ENCODE data around the gene INTS11.
A peak's percentile ranks its signal among the peaks of the same experiment; 100 is the strongest.

The INTS11 gene

DNA sequence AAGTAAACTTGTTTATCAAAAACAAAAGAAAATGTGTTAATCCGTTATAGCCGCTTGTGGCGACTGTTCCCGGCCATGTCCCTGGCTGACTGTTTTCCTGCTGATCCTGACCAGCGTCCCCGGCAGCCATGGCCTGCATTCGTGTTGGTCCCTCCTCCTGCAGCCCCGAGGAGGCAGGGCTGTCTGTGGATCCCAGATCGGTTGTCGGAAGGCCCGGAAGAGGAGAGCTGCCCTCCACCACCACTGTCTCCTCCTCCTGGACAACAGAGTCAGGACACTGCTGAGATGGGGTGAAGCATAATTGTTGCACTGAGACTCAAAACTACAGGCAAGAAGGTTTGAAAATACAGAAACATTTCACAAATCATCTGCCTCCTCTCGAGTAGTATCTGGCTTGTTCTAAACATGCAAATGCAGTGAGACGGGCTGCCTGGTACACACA is 37.5 kb upstream of the INTS11 start:
- no peak overlapping the region for H3K4ac ChIP-seq (ENCODE audit: low read length)
- no peak overlapping the region for H4K91ac ChIP-seq (ENCODE audit: low read depth, low read length, poor library complexity)
- H3K18ac ChIP-seq (ENCODE audit: low read length), result no peak overlapping the region
- H2AK5ac ChIP-seq (ENCODE audit: low read depth, low read length), result no peak overlapping the region
- no peak overlapping the region for H3K9ac ChIP-seq (ENCODE audit: low read depth, low read length, poor library complexity)
- peak overlapping the region; percentile 42 for H2AFZ ChIP-seq (ENCODE audit: low read length)
- peaks cover 39 to 49% of the 10 kb centered on the region in 2 donors for H3K4me1 ChIP-seq (ENCODE audit: control insufficient read depth in 2 of 2, insufficient read depth in 1 of 2, low read depth in 1 of 2, low read length in 2 of 2)
- H2BK12ac ChIP-seq (ENCODE audit: low read length), result no peak overlapping the region
- no peak for DNase-seq (ENCODE audit: low spot score)
- H3K27me3 ChIP-seq (ENCODE audit: control insufficient read depth in 3 of 3, insufficient read depth in 3 of 3, low read depth in 1 of 3, low read length in 3 of 3), result no peaks in the 10 kb centered on the region
- H4K8ac ChIP-seq (ENCODE audit: low read depth, low read length), result no peak overlapping the region
- H3K4me3 ChIP-seq (ENCODE audit: low read length in 2 of 2), result no peak overlapping the region
- no peak overlapping the region for H2BK15ac ChIP-seq (ENCODE audit: low read length)
- H3K4me2 ChIP-seq (ENCODE audit: insufficient read depth, low read length, poor library complexity, severe bottlenecking), result no peak overlapping the region
- no peaks in the 10 kb centered on the region for H3K36me3 ChIP-seq (replicated peaks in 1 of 2; ENCODE audit: control insufficient read depth in 2 of 2, insufficient read depth in 2 of 2, low read length in 2 of 2)
- H2BK5ac ChIP-seq (ENCODE audit: low read length), result no peak overlapping the region
- no CpG with 5 or more reads among the region's 13 CpGs for whole genome bisulfite sequencing, 2 donors (ENCODE audit: extremely low coverage in 2 of 2, insufficient read length in 2 of 2, insufficient replicate concordance in 1 of 2)
- H3K27ac ChIP-seq (replicated peaks; ENCODE audit: low read length), result no peak overlapping the region
- peaks cover 5 to 11% of the 10 kb centered on the region in 2 donors for H3K9me3 ChIP-seq (replicated peaks in 1 of 2; ENCODE audit: control insufficient read depth in 2 of 2, insufficient read depth in 1 of 2, low read depth in 1 of 2, low read length in 2 of 2)
- no peaks in the 10 kb centered on the region for H3K79me1 ChIP-seq (ENCODE audit: low read depth, low read length)
- no peak overlapping the region for H3K14ac ChIP-seq (ENCODE audit: low read length)
- no peak overlapping the region for H2BK120ac ChIP-seq (ENCODE audit: low read depth, low read length)
- no peak overlapping the region for H3K23ac ChIP-seq (ENCODE audit: low read depth, low read length, poor library complexity)

GRCh38 chr1:1361233-1361981 is 36.9 kb upstream of the INTS11 start:
- Histone ChIP-seq H3K36me3 (replicated peaks in 1 of 2; ENCODE audit: control insufficient read depth in 2 of 2, insufficient read depth in 2 of 2, low read length in 2 of 2) (no peaks in the 10 kb centered on the region), H2BK12ac (ENCODE audit: low read length) (peak overlapping the region; percentile 99), H3K23ac (ENCODE audit: low read depth, low read length, poor library complexity) (peak overlapping the region; percentile 70), H3K79me1 (ENCODE audit: low read depth, low read length) (peaks cover 3% of the 10 kb centered on the region), H2AFZ (ENCODE audit: low read length) (no peak overlapping the region), H2BK15ac (ENCODE audit: low read length) (peak overlapping the region; percentile 94), H3K4me3 (ENCODE audit: low read length in 2 of 2) (no peak overlapping the region), H3K14ac (ENCODE audit: low read length) (peak overlapping the region; percentile 28), H3K27me3 (ENCODE audit: control insufficient read depth in 3 of 3, insufficient read depth in 3 of 3, low read depth in 1 of 3, low read length in 3 of 3) (no peaks in the 10 kb centered on the region), H4K8ac (ENCODE audit: low read depth, low read length) (no peak overlapping the region), H3K18ac (ENCODE audit: low read length) (peak overlapping the region; percentile 83), H2AK5ac (ENCODE audit: low read depth, low read length) (peak overlapping the region; percentile 63), H3K4ac (ENCODE audit: low read length) (no peak overlapping the region), H3K9me3 (replicated peaks in 1 of 2; ENCODE audit: control insufficient read depth in 2 of 2, insufficient read depth in 1 of 2, low read depth in 1 of 2, low read length in 2 of 2) (peaks cover 5% of the 10 kb centered on the region in 2 donors), H3K4me2 (ENCODE audit: insufficient read depth, low read length, poor library complexity, severe bottlenecking) (no peak overlapping the region), H2BK5ac (ENCODE audit: low read length) (peak overlapping the region; percentile 26), H3K9ac (ENCODE audit: low read depth, low read length, poor library complexity) (peak overlapping the region; percentile 80), H3K4me1 (ENCODE audit: control insufficient read depth in 2 of 2, insufficient read depth in 1 of 2, low read depth in 1 of 2, low read length in 2 of 2) (peaks cover 43 to 54% of the 10 kb centered on the region in 2 donors), H4K91ac (ENCODE audit: low read depth, low read length, poor library complexity) (peak overlapping the region; percentile 74), H3K27ac (replicated peaks; ENCODE audit: low read length) (peak overlapping the region; percentile 88), H2BK120ac (ENCODE audit: low read depth, low read length) (no peak overlapping the region)
- DNase-seq (ENCODE audit: low spot score), result no peak
- WGBS, 2 donors (ENCODE audit: extremely low coverage in 2 of 2, insufficient read length in 2 of 2, insufficient replicate concordance in 1 of 2), result no CpG with 5 or more reads among the region's 35 CpGs

- DNase-seq (ENCODE audit: low spot score), result no peak
- H3K9me3 ChIP-seq (replicated peaks in 1 of 2; ENCODE audit: control insufficient read depth in 2 of 2, insufficient read depth in 1 of 2, low read depth in 1 of 2, low read length in 2 of 2), result no peaks in the 10 kb centered on the region
- no peak overlapping the region for H2BK120ac ChIP-seq (ENCODE audit: low read depth, low read length)
- H2BK5ac ChIP-seq (ENCODE audit: low read length), result peak overlapping the region; percentile 70
- H3K9ac ChIP-seq (ENCODE audit: low read depth, low read length, poor library complexity), result peak overlapping the region; percentile 80
- H3K36me3 ChIP-seq (replicated peaks in 1 of 2; ENCODE audit: control insufficient read depth in 2 of 2, insufficient read depth in 2 of 2, low read length in 2 of 2), result no peaks in the 10 kb centered on the region
- peak overlapping the region; percentile 31 for H4K91ac ChIP-seq (ENCODE audit: low read depth, low read length, poor library complexity)
- WGBS, 2 donors (ENCODE audit: extremely low coverage in 2 of 2, insufficient read length in 2 of 2, insufficient replicate concordance in 1 of 2), result no CpG with 5 or more reads among the region's 20 CpGs
- H3K4ac ChIP-seq (ENCODE audit: low read length), result peak overlapping the region; percentile 2
- H3K27me3 ChIP-seq (ENCODE audit: control insufficient read depth in 3 of 3, insufficient read depth in 3 of 3, low read depth in 1 of 3, low read length in 3 of 3), result no peaks in the 10 kb centered on the region
- H3K4me3 ChIP-seq (ENCODE audit: low read length in 2 of 2), result no peak overlapping the region
- peak overlapping the region; percentile 94 for H2AK5ac ChIP-seq (ENCODE audit: low read depth, low read length)
- peaks cover 43 to 54% of the 10 kb centered on the region in 2 donors for H3K4me1 ChIP-seq (ENCODE audit: control insufficient read depth in 2 of 2, insufficient read depth in 1 of 2, low read depth in 1 of 2, low read length in 2 of 2)
- H3K4me2 ChIP-seq (ENCODE audit: insufficient read depth, low read length, poor library complexity, severe bottlenecking), result peak overlapping the region; percentile 15
- peak overlapping the region; percentile 70 for H3K23ac ChIP-seq (ENCODE audit: low read depth, low read length, poor library complexity)
- peaks cover 3% of the 10 kb centered on the region for H3K79me1 ChIP-seq (ENCODE audit: low read depth, low read length)
- peak overlapping the region; percentile 83 for H3K18ac ChIP-seq (ENCODE audit: low read length)
- peak overlapping the region; percentile 99 for H2BK12ac ChIP-seq (ENCODE audit: low read length)
- peak overlapping the region; percentile 94 for H2BK15ac ChIP-seq (ENCODE audit: low read length)
- H4K8ac ChIP-seq (ENCODE audit: low read depth, low read length), result peak overlapping the region; percentile 94
- H3K27ac ChIP-seq (replicated peaks; ENCODE audit: low read length), result peak overlapping the region; percentile 88
- H2AFZ ChIP-seq (ENCODE audit: low read length), result no peak overlapping the region
- H3K14ac ChIP-seq (ENCODE audit: low read length), result peak overlapping the region; percentile 28
These were observed 36.2 kb upstream of the INTS11 start for GRCh38 chr1:1360506-1361169.
